ENCODE results near the gene P2RX3. TPM values are rescaled to one million over a fixed set of nuclear protein-coding genes. Genes with fewer than 3 reads are reported as not detected.

The P2RX3 gene
- total RNA-seq, 1 donor from 2014 or later = not detected

- intact Hi-C loops (cut with micrococcal nuclease) = no loop called here
Observed at GRCh38 chr11:57309106-57310059, 28.8 kb upstream of the P2RX3 start.

- intact Hi-C loops (cut with micrococcal nuclease) = no loop called here
Observed at GRCh38 chr11:57310091-57310490, 28.1 kb upstream of the P2RX3 start.

GRCh38 chr11:57310630-57311086 lies 27.5 kb upstream of the P2RX3 start:
- intact Hi-C loops (cut with micrococcal nuclease) = loop anchor here (1.0 kb wide), 1 partner anchor 15 kb away; no protein-coding TSS in a partner anchor

- intact Hi-C loops (cut with micrococcal nuclease) = loop anchor here (1.0 kb wide), 1 partner anchor 14 kb away; no protein-coding TSS in a partner anchor
Observed at GRCh38 chr11:57311109-57311936, 26.8 kb upstream of the P2RX3 start.

DNA sequence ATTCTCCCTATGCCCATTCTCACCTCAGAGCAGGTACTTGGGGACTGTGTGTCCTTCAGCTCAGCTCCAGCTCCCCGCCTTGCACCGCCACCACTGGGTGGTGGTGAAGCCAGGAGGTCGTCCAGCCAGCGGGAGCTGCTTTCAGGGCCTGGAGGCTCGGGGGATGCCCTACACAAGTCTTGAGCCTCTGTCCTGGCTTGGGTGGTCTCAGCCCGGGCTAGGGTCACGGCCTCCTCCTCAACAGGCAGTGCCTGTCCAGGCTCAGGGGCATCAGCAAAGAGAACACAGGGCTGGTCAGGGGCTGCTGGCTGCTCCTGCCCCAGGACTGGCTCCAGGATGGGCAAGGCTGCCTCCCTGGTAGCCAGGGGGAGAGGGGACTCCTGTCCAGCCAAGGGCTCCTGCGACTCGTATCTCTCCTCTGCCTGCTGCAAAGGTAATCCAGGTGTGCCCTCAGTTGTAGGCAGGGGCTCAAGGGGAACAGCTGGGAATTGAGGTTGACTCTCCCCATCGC lies 25.6 kb upstream of the P2RX3 start:
- intact Hi-C loops (cut with micrococcal nuclease) = no loop called here

DNA sequence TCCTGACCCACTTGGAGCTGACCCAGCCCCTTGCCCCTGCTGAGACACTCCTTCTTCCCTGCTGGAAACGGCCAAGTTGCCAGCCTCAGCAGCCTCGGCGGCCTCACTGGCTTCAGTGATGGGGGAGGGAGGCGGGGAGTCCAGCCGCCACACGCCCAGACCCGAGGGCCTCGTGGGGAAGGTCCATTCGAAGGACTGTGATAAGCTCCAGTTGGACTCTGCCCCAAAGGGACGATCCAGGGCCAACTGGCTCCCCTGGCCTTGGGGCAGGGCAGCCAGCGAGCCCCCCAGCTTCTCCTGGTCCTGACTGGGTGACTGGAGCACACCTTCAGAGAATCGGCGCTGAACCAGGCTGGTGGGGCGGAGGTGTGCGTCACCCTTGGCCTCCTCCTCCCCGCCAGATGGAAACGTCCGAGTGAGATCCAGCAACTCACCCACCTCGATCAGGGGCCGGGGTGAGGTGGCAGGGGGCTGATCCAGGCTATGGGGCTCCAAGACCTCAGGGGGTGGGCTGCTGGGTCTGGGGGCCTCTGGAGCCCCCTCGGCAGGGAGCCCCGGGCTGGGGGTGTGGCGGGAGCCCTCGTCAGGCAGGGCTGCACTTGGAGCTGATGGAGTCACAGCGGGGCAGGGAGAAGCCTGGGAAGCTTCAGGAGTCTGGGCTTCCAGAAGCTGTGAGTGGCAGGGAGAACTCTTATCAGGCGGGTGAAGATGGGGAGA lies 24.9 kb upstream of the P2RX3 start:
- intact Hi-C loops (cut with micrococcal nuclease) = no loop called here

DNA sequence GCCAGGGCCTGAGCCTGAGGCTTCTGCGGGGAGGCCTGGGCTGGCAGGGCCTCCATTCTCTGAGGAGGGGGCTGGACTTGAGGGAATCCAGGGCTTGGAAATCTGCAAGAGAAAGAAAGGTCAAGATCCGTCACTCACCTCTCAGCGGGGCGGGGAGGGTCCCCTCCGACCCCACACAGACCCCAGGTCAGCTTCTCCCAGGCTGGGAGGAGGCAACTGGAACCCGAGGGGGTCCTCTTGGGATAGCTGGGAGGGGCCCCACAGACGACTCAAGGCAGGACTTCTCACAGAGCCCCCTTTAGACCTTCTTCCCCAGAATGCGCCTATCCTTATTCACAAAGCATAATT lies 24.4 kb upstream of the P2RX3 start:
- intact Hi-C loops (cut with micrococcal nuclease) = no loop called here

DNA sequence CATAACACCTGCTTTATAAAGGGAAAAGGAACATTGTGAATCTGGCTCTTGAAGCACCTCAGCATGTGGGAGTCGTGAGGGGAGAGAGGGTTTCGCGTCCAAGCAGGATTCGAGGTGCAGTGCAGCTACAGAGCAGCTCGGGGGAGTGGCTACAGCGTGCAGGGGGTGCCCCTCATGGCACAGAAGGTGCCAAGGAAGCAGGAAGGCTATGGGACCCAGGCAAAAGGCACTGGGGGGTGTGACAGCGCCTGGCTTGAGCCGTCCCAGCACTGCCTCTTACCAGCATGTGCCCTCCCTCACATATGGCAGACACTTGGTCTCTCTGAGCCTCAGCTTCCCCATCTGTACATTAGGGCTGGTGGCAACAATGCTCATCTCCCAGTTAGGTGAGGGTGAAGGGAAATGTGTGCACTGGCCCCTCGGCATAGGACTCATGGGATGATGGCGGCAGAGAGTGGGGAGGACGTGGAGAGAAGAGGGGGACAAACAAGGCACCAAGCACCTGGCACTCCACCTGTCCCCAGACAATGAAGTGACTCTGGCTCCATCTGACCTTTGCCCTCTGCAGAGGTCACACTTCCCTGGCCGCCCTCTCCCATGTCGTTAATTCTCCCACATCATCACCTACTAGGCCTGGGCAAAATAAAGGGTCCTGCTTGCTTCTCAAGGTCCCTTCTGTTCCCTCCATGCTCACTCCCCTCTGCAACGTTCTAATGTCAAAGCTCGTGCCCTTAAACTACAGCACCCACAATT lies 23.8 kb upstream of the P2RX3 start:
- intact Hi-C loops (cut with micrococcal nuclease) = no loop called here

GRCh38 chr11:57315491-57315890 lies 22.7 kb upstream of the P2RX3 start:
- intact Hi-C loops (cut with micrococcal nuclease) = no loop called here

- intact Hi-C loops (cut with micrococcal nuclease) = no loop called here
Observed at GRCh38 chr11:57316017-57316416, 22.1 kb upstream of the P2RX3 start.

DNA sequence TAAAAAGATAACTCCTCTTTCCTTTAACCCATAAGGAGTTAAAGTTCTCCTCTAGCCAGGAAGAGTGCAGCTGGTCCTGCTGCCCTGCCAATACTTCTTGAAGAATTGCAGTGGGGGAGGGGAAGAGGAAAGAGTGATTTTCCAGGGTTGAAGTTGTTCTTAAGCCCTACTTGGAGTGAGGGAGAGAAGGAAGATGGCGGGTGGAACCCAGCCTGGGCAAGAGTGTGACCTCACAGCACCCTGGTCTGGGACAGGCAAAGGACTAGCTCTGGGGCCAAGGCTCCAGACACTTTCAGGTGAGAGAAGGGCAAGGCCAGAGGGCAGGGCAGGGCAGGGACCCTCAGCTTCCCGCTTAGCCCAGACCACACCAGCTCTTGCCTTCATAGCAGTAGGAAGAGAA lies 20.0 kb upstream of the P2RX3 start:
- intact Hi-C loops (cut with micrococcal nuclease) = no loop called here

DNA sequence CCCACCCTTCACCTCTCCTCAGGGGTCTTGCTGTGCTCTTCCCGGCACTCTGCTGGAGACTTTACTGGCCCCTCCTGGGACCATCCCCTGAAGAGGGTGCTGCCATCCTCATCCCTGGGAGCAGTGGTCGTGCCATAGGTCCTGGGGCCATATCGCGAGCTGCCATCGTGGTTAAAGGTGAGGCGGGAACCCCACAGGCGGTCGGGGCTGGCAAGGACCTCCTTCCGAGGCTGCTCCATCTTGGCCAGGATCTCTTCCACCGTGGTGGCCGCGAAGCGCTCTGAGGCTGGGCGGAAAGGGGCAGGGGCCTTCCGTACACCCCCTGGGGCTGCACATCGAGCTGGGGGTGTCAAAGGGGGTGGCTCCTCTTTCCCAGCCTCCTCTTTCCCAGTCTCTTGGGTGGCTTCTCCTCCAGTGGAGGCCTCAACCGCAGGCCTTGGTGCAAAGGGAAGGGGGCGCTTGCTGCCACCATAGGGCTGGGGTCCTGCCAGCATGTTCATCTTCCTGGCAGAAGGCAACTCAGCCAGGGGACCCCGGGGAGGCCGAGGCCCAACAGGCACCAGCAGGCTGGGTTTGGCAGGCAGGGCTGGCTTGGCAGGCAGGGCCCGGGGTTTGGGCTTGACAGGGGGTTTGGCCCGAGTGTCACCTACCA lies 18.0 kb upstream of the P2RX3 start:
- intact Hi-C loops (cut with micrococcal nuclease) = loop anchor here (10.0 kb wide), 1 partner anchor 1205 kb away; no protein-coding TSS in a partner anchor

DNA sequence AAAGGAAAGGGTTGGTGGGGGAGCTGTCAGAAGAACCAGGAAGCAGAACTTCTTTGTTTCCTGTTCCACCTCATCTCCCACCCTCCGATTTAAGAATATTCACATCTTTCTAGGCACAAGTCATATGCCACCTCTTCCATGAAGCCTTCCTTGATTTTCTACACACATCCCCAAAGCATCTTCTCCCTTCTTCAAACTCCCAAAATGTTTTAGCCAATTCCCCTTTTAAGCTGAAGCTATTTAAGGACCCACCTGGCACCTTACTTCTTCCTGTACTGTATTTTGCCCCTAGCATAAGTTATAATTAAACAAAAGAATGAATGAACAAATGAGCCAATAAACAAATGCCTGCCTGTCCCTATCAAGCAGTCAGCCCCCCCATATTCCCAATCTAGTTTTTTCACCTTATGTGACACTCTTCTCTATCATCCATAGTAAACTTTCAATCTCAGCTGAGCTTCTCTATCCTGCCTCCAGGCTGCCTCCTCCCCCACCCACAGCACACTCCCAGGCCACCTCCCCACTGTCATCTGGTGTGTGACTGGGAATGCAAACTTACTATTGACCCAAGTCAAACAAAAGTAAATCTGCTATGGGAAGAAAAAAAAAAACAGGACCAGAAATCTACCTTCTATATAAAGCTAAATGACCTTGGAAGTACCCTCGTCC lies 17.3 kb upstream of the P2RX3 start:
- intact Hi-C loops (cut with micrococcal nuclease) = loop anchor here (10.0 kb wide), 1 partner anchor 1204 kb away; no protein-coding TSS in a partner anchor

DNA sequence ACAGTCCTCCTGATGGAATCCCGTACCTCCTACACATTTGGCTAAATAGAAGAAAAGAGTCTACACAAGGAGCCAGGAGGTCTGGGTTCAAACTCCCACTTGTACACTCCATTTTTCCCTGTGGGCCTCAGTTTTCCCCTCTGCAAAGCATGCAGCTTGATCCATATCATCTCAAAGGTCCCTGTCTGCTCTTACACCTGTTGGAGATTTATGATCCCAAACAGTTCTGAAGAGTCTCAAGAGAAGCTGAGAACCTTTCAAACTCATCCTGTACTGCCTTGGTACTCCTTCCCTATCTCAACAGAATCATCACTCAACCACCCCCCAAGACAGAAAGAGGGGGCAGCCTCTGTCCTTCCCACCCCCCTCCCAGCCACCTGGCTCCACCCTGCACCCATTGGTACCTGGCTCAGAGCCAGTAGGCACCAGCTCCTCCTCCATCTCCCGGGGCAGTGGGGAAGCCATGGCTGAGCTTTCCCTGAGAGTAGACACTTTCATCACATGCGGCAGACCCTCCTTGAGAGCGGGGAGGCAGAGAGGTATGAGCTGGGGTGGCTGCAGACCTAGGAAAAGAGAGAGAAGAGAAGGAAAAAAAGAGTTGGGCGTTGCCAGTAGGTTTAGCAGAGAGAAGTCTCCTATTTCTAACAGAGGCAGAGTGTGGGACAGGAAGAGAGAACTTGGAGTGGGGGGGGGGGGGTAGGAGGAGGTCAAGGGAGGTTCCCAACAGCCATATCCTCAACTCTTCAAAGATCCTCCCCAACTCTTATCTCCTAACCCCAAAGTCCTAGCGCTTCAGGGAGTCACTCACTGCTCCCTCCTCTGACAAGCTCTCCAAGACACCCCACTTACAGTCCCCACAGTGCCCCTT lies 16.5 kb upstream of the P2RX3 start:
- intact Hi-C loops (cut with micrococcal nuclease) = loop anchor here (10.0 kb wide), 1 partner anchor 1203 kb away; no protein-coding TSS in a partner anchor

DNA sequence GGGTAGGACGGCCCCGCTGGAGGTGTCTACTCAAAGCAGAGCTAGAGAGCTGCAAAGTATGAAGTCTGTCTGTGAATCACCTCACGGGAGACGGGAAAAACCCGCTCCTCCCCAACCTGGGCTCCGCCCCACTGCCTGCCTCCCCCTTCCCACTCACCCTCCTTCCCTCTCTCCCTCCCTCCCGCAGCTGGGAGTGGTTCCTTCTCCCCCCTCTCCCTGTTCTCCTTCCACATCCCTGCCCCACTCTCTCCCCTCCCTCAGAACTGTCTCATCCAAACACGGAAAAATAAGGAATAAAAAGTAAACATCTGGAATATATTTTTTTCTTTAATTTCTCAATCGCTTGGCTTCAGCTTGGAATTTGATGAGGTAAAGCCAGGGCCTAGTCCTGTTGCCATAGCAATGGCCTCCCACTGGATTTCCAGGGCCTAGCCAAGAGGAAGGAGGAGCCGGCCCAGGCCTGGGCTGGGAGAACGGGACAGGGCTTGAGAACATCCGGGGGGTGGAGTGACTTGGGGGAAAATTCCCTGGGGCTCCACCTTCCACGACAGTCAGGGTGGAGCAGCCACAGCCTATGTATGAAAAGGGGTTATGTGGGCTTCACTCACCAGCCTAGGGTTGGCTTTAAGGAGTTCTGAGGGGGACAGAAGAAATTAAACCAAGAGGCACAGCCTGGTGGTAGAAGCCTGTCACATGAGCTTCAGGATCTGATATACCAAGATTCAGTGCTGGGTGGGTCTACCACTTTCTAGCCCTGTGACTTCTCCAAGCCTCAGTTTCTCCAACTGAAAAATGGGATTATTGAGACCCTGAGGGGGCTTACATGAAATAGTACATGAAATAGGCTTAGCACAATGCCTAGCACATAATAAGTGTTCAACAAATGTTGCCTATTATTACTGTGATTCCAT lies 15.6 kb upstream of the P2RX3 start:
- intact Hi-C loops (cut with micrococcal nuclease) = loop anchor here (10.0 kb wide), 1 partner anchor 1202 kb away; no protein-coding TSS in a partner anchor

DNA sequence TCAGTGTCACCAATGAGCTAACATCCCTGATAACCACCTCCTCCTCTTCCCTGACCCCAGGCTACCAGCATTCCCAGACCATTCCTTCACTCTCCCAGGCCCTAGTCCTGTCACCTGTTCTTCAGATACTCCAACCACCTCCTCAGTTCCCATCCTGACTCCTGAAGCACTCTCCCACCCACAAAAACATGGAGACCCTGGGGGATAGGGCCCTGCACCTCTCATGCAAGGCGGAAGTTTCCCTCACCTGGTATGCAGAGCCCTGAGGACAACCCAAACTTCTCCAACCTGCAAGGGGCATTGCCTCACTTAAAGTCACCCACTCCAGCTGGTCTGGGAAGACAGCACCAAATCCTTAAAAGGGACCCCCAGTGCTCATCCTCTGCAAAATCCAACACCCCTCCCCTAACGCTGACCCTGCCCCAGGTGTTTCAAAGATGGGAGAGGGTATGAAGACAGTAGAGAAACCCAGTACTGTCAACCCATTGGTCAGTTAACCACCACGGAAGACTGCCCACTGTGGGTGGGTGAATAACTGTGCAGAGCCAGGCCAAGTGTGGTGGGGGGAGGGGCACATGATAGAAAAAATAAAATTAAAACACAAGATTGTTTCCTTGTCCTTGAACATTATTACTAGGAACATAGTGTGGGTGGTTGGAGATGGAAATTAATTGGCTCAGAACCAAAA lies 14.8 kb upstream of the P2RX3 start:
- intact Hi-C loops (cut with micrococcal nuclease) = loop anchor here (10.0 kb wide), 1 partner anchor 1201 kb away; no protein-coding TSS in a partner anchor

DNA sequence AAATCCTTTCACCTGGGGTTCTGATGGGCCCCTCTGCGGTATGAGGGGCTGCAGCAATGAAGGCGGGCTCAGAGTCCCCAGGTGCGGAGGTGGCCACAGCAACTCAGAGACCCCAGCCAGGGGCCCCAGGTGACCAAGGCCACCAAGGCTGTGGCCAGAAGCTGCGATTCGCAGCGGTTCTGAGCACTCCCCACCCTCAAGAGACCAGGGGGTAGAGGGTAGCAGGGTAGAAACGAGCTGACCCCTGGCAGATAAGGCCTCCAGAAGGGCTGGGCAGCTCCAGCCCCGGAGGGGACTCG lies 14.3 kb upstream of the P2RX3 start:
- intact Hi-C loops (cut with micrococcal nuclease) = loop anchor here (10.0 kb wide), 1 partner anchor 1201 kb away; no protein-coding TSS in a partner anchor
